Hematopoietic multipotent progenitor cell (in vitro differentiated cells): ENCODE results near the gene NPIPB6. TPM values are rescaled to one million over a fixed set of nuclear protein-coding genes. Genes with fewer than 3 reads are reported as not detected.
A peak's percentile ranks its signal among the peaks of the same experiment; 100 is the strongest.
"Not testable (repeated sequence)": the region's sequence is repeated elsewhere in the genome, so short reads cannot be mapped to it uniquely, and the experiment has no call there.

Experiments used
- DNase-seq, 3 donors: peaks; one replicate each; pipeline ENCODE4 v3.0.0-alpha.2; 2011 to 2015; ENCODE audit warnings: low read depth in 2 of 3, low spot score in 2 of 3
- total RNA-seq: library from RNA; depleted of rRNA; stranded (reverse); fragments of >200 nt; gene quantifications from one replicate; pipeline ENCODE4 v1.2.3, GENCODE V29; 2012

Gene NPIPB6
- total RNA-seq, result 1.1 TPM

- DNase-seq, result not testable (repeated sequence)
These were observed at the start of gene NPIPB6 for GRCh38 chr16:28363408-28363807. NPIPB6 (minus strand) TSS chr16:28363508; CDS start chr16:28362822, 686 bp downstream.

- not testable (repeated sequence) for DNase-seq
These were observed 40.1 kb upstream of the NPIPB6 start, which contains the start of gene EIF3CL for GRCh38 chr16:28403220-28404072. EIF3CL (minus strand) TSS chr16:28403841; CDS start chr16:28403618, 223 bp downstream.

GRCh38 chr16:28392054-28392453 lies 28.7 kb upstream of the NPIPB6 start:
- DNase-seq, result not testable (repeated sequence)

- DNase-seq, result not testable (repeated sequence)
These were observed 19.0 kb upstream of the NPIPB6 start for GRCh38 chr16:28382177-28382867.

- not testable (repeated sequence) for DNase-seq
These were observed 14.5 kb upstream of the NPIPB6 start for GRCh38 chr16:28377822-28378221.

- DNase-seq, result not testable (repeated sequence)
These were observed 13.9 kb upstream of the NPIPB6 start for GRCh38 chr16:28377108-28377625.

GRCh38 chr16:28375115-28375514 lies 11.8 kb upstream of the NPIPB6 start:
- DNase-seq, result not testable (repeated sequence)

GRCh38 chr16:28374281-28374680 lies 11.0 kb upstream of the NPIPB6 start:
- not testable (repeated sequence) for DNase-seq

GRCh38 chr16:28367926-28368325 lies 4.6 kb upstream of the NPIPB6 start:
- not testable (repeated sequence) for DNase-seq

GRCh38 chr16:28364268-28365173 lies 1.2 kb upstream of the NPIPB6 start:
- not testable (repeated sequence) for DNase-seq

- DNase-seq, result not testable (repeated sequence)
These were observed 708 bp downstream of the NPIPB6 start for GRCh38 chr16:28362600-28362999.

- not testable (repeated sequence) for DNase-seq
These were observed 25.1 kb downstream of the NPIPB6 start for GRCh38 chr16:28338230-28338629.

GRCh38 chr16:28336940-28337710 lies 26.2 kb downstream of the NPIPB6 start:
- DNase-seq, result not testable (repeated sequence)

- DNase-seq, result not testable (repeated sequence)
These were observed 27.6 kb downstream of the NPIPB6 start for GRCh38 chr16:28335678-28336077.

- DNase-seq, result not testable (repeated sequence)
These were observed 30.7 kb downstream of the NPIPB6 start for GRCh38 chr16:28332632-28333031.

- DNase-seq, result not testable (repeated sequence)
These were observed 32.3 kb downstream of the NPIPB6 start for GRCh38 chr16:28330981-28331380.

- DNase-seq, result peak in 2 of 3 donors; percentile 29 to 36
These were observed 33.1 kb downstream of the NPIPB6 start for GRCh38 chr16:28330232-28330631.

GRCh38 chr16:28326881-28327610 lies 36.3 kb downstream of the NPIPB6 start:
- peak in 2 of 3 donors; percentile 55 to 78 for DNase-seq

GRCh38 chr16:28324887-28325279 lies 38.4 kb downstream of the NPIPB6 start:
- DNase-seq, result no peak
